ENCODE measurements around the gene CRYGC.

The CRYGC gene

GRCh38 chr2:208092093-208092832 is 37.4 kb downstream of the CRYGC start:
- H3K36me3 ChIP-seq (ENCODE audit: control insufficient read depth in 2 of 2, insufficient read depth in 1 of 2, low read length in 2 of 2): no peaks in the 10 kb centered on the region
- H3K27ac ChIP-seq (ENCODE audit: extremely low read depth, low read depth, low read length): no peak overlapping the region
- CTCF ChIA-PET: interaction anchor here (0.5 to 0.8 kb wide), 2 partner anchors 21 to 63 kb away, joined by 3 to 4 read pairs; no protein-coding TSS in a partner anchor
- POLR2A ChIA-PET: no interaction called here
- no peaks in the 10 kb centered on the region for H3K4me1 ChIP-seq (ENCODE audit: control insufficient read depth, insufficient read depth, low read length)
- H3K9me3 ChIP-seq (ENCODE audit: control insufficient read depth, insufficient read depth, low read depth, low read length): no peaks in the 10 kb centered on the region
- TF ChIP-seq KLF8 (tag by site-specific recombination; IDR thresholded peaks at IDR 0.05): no peak
- TF ChIP-seq ZNF449 (tag by site-specific recombination; IDR thresholded peaks at IDR 0.05): no peak
- TF ChIP-seq ZBTB20 (tag by site-specific recombination; IDR thresholded peaks at IDR 0.05): no peak
- TF ChIP-seq REPIN1 (tag by site-specific recombination; IDR thresholded peaks at IDR 0.05; ENCODE audit: low read depth): no peak
- TF ChIP-seq, protein P1, sequence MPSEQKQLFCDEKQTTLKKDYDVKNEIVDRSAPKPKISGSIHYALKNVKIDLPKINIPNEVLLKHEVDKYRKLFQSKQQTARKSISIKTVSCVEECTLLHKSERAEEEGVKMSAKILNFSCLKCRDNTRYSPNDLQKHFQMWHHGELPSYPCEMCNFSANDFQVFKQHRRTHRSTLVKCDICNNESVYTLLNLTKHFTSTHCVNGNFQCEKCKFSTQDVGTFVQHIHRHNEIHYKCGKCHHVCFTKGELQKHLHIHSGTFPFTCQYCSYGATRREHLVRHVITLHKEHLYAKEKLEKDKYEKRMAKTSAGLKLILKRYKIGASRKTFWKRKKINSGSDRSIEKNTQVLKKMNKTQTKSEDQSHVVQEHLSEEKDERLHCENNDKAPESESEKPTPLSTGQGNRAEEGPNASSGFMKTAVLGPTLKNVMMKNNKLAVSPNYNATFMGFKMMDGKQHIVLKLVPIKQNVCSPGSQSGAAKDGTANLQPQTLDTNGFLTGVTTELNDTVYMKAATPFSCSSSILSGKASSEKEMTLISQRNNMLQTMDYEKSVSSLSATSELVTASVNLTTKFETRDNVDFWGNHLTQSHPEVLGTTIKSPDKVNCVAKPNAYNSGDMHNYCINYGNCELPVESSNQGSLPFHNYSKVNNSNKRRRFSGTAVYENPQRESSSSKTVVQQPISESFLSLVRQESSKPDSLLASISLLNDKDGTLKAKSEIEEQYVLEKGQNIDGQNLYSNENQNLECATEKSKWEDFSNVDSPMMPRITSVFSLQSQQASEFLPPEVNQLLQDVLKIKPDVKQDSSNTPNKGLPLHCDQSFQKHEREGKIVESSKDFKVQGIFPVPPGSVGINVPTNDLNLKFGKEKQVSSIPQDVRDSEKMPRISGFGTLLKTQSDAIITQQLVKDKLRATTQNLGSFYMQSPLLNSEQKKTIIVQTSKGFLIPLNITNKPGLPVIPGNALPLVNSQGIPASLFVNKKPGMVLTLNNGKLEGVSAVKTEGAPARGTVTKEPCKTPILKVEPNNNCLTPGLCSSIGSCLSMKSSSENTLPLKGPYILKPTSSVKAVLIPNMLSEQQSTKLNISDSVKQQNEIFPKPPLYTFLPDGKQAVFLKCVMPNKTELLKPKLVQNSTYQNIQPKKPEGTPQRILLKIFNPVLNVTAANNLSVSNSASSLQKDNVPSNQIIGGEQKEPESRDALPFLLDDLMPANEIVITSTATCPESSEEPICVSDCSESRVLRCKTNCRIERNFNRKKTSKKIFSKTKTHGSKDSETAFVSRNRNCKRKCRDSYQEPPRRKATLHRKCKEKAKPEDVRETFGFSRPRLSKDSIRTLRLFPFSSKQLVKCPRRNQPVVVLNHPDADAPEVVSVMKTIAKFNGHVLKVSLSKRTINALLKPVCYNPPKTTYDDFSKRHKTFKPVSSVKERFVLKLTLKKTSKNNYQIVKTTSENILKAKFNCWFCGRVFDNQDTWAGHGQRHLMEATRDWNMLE (tag by site-specific recombination; conservative IDR thresholded peaks at IDR 0.05; ENCODE audit: low read depth): no peak
- no peak for TF ChIP-seq ZNF174 (tag by site-specific recombination; IDR thresholded peaks at IDR 0.05)
- TF ChIP-seq, protein P2, sequence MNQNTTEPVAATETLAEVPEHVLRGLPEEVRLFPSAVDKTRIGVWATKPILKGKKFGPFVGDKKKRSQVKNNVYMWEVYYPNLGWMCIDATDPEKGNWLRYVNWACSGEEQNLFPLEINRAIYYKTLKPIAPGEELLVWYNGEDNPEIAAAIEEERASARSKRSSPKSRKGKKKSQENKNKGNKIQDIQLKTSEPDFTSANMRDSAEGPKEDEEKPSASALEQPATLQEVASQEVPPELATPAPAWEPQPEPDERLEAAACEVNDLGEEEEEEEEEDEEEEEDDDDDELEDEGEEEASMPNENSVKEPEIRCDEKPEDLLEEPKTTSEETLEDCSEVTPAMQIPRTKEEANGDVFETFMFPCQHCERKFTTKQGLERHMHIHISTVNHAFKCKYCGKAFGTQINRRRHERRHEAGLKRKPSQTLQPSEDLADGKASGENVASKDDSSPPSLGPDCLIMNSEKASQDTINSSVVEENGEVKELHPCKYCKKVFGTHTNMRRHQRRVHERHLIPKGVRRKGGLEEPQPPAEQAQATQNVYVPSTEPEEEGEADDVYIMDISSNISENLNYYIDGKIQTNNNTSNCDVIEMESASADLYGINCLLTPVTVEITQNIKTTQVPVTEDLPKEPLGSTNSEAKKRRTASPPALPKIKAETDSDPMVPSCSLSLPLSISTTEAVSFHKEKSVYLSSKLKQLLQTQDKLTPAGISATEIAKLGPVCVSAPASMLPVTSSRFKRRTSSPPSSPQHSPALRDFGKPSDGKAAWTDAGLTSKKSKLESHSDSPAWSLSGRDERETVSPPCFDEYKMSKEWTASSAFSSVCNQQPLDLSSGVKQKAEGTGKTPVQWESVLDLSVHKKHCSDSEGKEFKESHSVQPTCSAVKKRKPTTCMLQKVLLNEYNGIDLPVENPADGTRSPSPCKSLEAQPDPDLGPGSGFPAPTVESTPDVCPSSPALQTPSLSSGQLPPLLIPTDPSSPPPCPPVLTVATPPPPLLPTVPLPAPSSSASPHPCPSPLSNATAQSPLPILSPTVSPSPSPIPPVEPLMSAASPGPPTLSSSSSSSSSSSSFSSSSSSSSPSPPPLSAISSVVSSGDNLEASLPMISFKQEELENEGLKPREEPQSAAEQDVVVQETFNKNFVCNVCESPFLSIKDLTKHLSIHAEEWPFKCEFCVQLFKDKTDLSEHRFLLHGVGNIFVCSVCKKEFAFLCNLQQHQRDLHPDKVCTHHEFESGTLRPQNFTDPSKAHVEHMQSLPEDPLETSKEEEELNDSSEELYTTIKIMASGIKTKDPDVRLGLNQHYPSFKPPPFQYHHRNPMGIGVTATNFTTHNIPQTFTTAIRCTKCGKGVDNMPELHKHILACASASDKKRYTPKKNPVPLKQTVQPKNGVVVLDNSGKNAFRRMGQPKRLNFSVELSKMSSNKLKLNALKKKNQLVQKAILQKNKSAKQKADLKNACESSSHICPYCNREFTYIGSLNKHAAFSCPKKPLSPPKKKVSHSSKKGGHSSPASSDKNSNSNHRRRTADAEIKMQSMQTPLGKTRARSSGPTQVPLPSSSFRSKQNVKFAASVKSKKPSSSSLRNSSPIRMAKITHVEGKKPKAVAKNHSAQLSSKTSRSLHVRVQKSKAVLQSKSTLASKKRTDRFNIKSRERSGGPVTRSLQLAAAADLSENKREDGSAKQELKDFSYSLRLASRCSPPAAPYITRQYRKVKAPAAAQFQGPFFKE (tag by site-specific recombination; IDR thresholded peaks at IDR 0.05; ENCODE audit: borderline replicate concordance): no peak
- TF ChIP-seq, protein P3, sequence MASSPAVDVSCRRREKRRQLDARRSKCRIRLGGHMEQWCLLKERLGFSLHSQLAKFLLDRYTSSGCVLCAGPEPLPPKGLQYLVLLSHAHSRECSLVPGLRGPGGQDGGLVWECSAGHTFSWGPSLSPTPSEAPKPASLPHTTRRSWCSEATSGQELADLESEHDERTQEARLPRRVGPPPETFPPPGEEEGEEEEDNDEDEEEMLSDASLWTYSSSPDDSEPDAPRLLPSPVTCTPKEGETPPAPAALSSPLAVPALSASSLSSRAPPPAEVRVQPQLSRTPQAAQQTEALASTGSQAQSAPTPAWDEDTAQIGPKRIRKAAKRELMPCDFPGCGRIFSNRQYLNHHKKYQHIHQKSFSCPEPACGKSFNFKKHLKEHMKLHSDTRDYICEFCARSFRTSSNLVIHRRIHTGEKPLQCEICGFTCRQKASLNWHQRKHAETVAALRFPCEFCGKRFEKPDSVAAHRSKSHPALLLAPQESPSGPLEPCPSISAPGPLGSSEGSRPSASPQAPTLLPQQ (tag by site-specific recombination; IDR thresholded peaks at IDR 0.05): no peak
- TF ChIP-seq ZNF324 (tag by site-specific recombination; IDR thresholded peaks at IDR 0.05): no peak
- TF ChIP-seq, protein P4, sequence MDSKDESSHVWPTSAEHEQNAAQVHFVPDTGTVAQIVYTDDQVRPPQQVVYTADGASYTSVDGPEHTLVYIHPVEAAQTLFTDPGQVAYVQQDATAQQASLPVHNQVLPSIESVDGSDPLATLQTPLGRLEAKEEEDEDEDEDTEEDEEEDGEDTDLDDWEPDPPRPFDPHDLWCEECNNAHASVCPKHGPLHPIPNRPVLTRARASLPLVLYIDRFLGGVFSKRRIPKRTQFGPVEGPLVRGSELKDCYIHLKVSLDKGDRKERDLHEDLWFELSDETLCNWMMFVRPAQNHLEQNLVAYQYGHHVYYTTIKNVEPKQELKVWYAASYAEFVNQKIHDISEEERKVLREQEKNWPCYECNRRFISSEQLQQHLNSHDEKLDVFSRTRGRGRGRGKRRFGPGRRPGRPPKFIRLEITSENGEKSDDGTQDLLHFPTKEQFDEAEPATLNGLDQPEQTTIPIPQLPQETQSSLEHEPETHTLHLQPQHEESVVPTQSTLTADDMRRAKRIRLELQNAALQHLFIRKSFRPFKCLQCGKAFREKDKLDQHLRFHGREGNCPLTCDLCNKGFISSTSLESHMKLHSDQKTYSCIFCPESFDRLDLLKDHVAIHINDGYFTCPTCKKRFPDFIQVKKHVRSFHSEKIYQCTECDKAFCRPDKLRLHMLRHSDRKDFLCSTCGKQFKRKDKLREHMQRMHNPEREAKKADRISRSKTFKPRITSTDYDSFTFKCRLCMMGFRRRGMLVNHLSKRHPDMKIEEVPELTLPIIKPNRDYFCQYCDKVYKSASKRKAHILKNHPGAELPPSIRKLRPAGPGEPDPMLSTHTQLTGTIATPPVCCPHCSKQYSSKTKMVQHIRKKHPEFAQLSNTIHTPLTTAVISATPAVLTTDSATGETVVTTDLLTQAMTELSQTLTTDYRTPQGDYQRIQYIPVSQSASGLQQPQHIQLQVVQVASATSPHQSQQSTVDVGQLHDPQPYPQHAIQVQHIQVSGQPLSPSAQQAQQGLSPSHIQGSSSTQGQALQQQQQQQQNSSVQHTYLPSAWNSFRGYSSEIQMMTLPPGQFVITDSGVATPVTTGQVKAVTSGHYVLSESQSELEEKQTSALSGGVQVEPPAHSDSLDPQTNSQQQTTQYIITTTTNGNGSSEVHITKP (tag by site-specific recombination; IDR thresholded peaks at IDR 0.05): no peak
- TF ChIP-seq, protein P5, sequence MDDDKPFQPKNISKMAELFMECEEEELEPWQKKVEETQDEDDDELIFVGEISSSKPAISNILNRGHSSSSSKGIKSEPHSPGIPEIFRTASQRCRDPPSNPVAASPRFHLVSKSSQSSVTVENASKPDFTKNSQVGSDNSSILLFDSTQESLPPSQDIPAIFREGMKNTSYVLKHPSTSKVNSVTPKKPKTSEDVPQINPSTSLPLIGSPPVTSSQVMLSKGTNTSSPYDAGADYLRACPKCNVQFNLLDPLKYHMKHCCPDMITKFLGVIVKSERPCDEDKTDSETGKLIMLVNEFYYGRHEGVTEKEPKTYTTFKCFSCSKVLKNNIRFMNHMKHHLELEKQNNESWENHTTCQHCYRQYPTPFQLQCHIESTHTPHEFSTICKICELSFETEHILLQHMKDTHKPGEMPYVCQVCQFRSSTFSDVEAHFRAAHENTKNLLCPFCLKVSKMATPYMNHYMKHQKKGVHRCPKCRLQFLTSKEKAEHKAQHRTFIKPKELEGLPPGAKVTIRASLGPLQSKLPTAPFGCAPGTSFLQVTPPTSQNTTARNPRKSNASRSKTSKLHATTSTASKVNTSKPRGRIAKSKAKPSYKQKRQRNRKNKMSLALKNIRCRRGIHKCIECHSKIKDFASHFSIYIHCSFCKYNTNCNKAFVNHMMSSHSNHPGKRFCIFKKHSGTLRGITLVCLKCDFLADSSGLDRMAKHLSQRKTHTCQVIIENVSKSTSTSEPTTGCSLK (tag by site-specific recombination; IDR thresholded peaks at IDR 0.05): no peak
- TF ChIP-seq ZNF155 (tag by site-specific recombination; IDR thresholded peaks at IDR 0.05): no peak
- TF ChIP-seq ZNF560 (tag by site-specific recombination; IDR thresholded peaks at IDR 0.05; ENCODE audit: borderline replicate concordance): no peak
- TF ChIP-seq ZNF211 (tag by site-specific recombination; IDR thresholded peaks at IDR 0.05; ENCODE audit: low read depth): no peak
- TF ChIP-seq GLIS1 (tag by site-specific recombination; IDR thresholded peaks at IDR 0.05): no peak
- TF ChIP-seq ZNF302 (tag by site-specific recombination; IDR thresholded peaks at IDR 0.05; ENCODE audit: low read depth): no peak
- H3K4me3 ChIP-seq (ENCODE audit: low read depth, low read length): no peak overlapping the region
